Measurements from ENCODE around the gene ADAMTS18. TPM values are rescaled to one million over a fixed set of nuclear protein-coding genes. Genes with fewer than 3 reads are reported as not detected.

Gene ADAMTS18
- polyA plus RNA-seq, 2 of the 4 experiments (the other 2 are of a cell fraction): 0.03 TPM; not detected in 1

GRCh38 chr16:77299395-77299794 lies 135.4 kb downstream of the ADAMTS18 start:
- DNase-seq (ENCODE audit: low read depth in 1 of 2, low spot score in 1 of 2) (no peak), ATAC-seq (no peak), FAIRE-seq (no peak)
- peak overlapping the region; percentile 63 to 79 for H3K27ac ChIP-seq
- no peak overlapping the region for H3K4me3 ChIP-seq
- POLR2A ChIA-PET: no interaction called here
- H3K4me2 ChIP-seq: peak overlapping the region; percentile 71
- WGBS (ENCODE audit: missing lambda C conversion rate): 96% methylated on average over 1 of the region's 1 CpG
- peaks cover 73% of the 10 kb centered on the region for H3K4me1 ChIP-seq
- no peak for TF ChIP-seq RARB (CRISPR knock-in tag; IDR thresholded peaks at IDR 0.05)
- TF ChIP-seq MAZ (IDR thresholded peaks at IDR 0.05; ENCODE audit: borderline replicate concordance, low read depth, low read length): no peak
- no peak for TF ChIP-seq MAX (IDR thresholded peaks at IDR 0.05)
- no peak for TF ChIP-seq NPAS2 (CRISPR knock-in tag; IDR thresholded peaks at IDR 0.05; ENCODE audit: borderline replicate concordance)
- no peaks in the 10 kb centered on the region for H3K9me3 ChIP-seq
- CTCF ChIA-PET: interaction anchor here (2.9 kb wide), 1 partner anchor 63 kb away, joined by 10 read pairs; no protein-coding TSS in a partner anchor

- ATAC-seq (peak; percentile 94 to 96), FAIRE-seq (peak; percentile 95), DNase-seq (ENCODE audit: low read depth in 1 of 2, low spot score in 1 of 2) (peak; percentile 52 to 93)
- Histone ChIP-seq H3K27ac (peak overlapping the region; percentile 73 to 79), H3K9me3 (no peaks in the 10 kb centered on the region), H3K4me1 (peaks cover 72% of the 10 kb centered on the region), H3K4me3 (no peak overlapping the region), H3K4me2 (peak overlapping the region; percentile 71)
- ChIA-PET POLR2A (interaction anchor here (1.0 kb wide), 1 partner anchor 9 kb away, joined by 3 read pairs; no protein-coding TSS in a partner anchor), CTCF (interaction anchor here (0.6 to 2.8 kb wide), 3 partner anchors 62 to 286 kb away, joined by 3 to 6 read pairs (median 3); no protein-coding TSS in a partner anchor)
- WGBS (ENCODE audit: missing lambda C conversion rate): 4% methylated on average over 12 of the region's 12 CpGs
- TF ChIP-seq CBX2 (IDR thresholded peaks at IDR 0.05; ENCODE audit: borderline replicate concordance, low read depth) (no peak), PHF8 (IDR thresholded peaks at IDR 0.05; ENCODE audit: borderline replicate concordance, low read depth) (no peak), FOSB (CRISPR knock-in tag; IDR thresholded peaks at IDR 0.05) (no peak), HMGXB4 (CRISPR knock-in tag; IDR thresholded peaks at IDR 0.05; ENCODE audit: borderline replicate concordance) (no peak), GATA3 (IDR thresholded peaks at IDR 0.05; ENCODE audit: borderline replicate concordance) (peak; percentile 100), NFE2L2 (conservative IDR thresholded peaks at IDR 0.05; ENCODE audit: low read length) (no peak), ZSCAN20 (CRISPR knock-in tag; IDR thresholded peaks at IDR 0.05) (no peak), REST (IDR thresholded peaks at IDR 0.05) (no peak), CHD2 (IDR thresholded peaks at IDR 0.05; ENCODE audit: low read length, partially characterized antibody) (no peak), ZC3H11A (IDR thresholded peaks at IDR 0.05) (no peak), ATOH8 (CRISPR knock-in tag; IDR thresholded peaks at IDR 0.05; ENCODE audit: low read depth) (no peak), CEBPB (IDR thresholded peaks at IDR 0.05) (peak; percentile 88 to 97), CTCF (IDR thresholded peaks at IDR 0.05) (no peak), JUN (IDR thresholded peaks at IDR 0.05) (peak; percentile 82 to 87; a peak in 4 of 5 replicates), MAX (IDR thresholded peaks at IDR 0.05) (peak; percentile 73; the same call in 1 of the 2 replicates), RARB (CRISPR knock-in tag; IDR thresholded peaks at IDR 0.05) (no peak), MAZ (IDR thresholded peaks at IDR 0.05; ENCODE audit: borderline replicate concordance, low read depth, low read length) (no peak), HES2 (IDR thresholded peaks at IDR 0.05) (peak; percentile 55; the same call in 1 of the 2 replicates), MYC (IDR thresholded peaks at IDR 0.05; ENCODE audit: borderline replicate concordance, low read length) (no peak), RFX5 (IDR thresholded peaks at IDR 0.05) (no peak), EHMT2 (IDR thresholded peaks at IDR 0.05; ENCODE audit: low read depth) (no peak), FOXS1 (CRISPR knock-in tag; IDR thresholded peaks at IDR 0.05) (peak; percentile 19; the same call in 1 of the 2 replicates), HDAC2 (IDR thresholded peaks at IDR 0.05) (no peak), HEYL (CRISPR knock-in tag; IDR thresholded peaks at IDR 0.05) (no peak)
Measured at GRCh38 chr16:77298418-77299360, 136.1 kb downstream of the ADAMTS18 start.
